Ureter (tissue), 1 donor: Measurements from ENCODE around the gene EML1. TPM values are rescaled to one million over a fixed set of nuclear protein-coding genes. Genes with fewer than 3 reads are reported as not detected.

Experiments used
- DNase-seq: peaks from one replicate; pipeline ENCODE4 v3.0.0-alpha.2; 2020; ENCODE audit warnings: low spot score
- total RNA-seq: library from RNA; stranded (reverse); gene quantifications from one replicate; pipeline ENCODE4 v1.2.4, GENCODE V29; 2023
- donor health status: DM: yes; HTN: yes; CAD: no.

Gene EML1
- total RNA-seq, 1 donor from 2014 or later, result 34.1 TPM

GRCh38 chr14:99966037-99966835 lies 173.0 kb downstream of the EML1 start:
- DNase-seq, result no peak

DNA sequence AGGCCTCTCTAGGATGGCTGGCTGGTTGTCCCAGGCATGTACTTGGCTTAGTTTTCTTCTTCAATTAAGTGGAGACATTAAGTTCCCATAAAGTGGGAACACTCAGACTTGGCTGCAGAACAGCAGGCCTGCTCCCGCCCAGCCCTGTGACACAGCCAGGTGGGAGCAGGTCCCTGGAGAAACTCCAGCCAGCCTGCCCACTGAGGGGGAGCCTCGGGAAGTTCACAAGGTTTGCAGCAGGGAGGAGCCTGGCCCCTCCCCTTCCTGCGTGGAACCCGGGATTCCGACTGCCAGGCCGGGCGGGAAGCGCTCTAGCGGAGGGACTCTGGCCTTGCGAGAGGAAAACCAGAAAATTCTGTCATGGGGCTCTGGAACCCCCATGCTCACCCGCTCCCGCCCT lies 173.7 kb downstream of the EML1 start:
- no peak for DNase-seq

GRCh38 chr14:99968191-99968920 lies 175.1 kb downstream of the EML1 start:
- DNase-seq, result no peak

GRCh38 chr14:99968941-99969340 lies 175.7 kb downstream of the EML1 start:
- no peak for DNase-seq

DNA sequence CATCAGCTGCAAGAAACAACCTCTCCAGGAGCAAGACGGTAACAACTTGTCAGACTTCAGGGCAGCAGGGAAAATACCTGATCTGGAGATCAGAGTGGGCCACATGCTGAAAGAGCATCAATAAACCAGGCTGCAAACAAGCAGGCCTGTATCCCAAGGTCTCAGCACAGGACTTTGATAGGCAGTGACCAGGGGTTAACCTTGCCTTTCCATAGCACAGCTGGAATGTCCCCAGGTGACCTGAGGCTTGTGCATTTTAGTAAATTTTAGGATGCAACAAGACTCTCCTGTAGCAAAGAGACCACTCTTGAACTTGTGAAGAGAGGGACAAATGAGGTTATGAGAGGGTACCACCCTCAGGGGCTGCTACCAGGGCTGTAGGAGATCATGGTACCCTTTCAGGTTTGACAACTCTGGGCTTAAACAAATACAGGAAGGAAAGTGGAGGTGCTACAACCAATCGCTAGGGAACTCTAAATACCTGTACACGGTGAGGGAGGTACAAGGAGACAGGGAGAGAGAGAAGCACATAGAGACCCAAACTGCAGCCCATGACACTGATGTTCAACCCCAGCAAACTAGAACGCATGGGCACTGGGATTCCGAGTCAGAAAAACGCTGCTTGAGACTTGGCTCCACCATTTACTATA lies 176.6 kb downstream of the EML1 start:
- DNase-seq, result no peak

- peak; percentile 82 for DNase-seq
Observed at GRCh38 chr14:99971087-99971940, 178.1 kb downstream of the EML1 start.

GRCh38 chr14:99971941-99972747 lies 178.9 kb downstream of the EML1 start:
- no peak for DNase-seq

DNA sequence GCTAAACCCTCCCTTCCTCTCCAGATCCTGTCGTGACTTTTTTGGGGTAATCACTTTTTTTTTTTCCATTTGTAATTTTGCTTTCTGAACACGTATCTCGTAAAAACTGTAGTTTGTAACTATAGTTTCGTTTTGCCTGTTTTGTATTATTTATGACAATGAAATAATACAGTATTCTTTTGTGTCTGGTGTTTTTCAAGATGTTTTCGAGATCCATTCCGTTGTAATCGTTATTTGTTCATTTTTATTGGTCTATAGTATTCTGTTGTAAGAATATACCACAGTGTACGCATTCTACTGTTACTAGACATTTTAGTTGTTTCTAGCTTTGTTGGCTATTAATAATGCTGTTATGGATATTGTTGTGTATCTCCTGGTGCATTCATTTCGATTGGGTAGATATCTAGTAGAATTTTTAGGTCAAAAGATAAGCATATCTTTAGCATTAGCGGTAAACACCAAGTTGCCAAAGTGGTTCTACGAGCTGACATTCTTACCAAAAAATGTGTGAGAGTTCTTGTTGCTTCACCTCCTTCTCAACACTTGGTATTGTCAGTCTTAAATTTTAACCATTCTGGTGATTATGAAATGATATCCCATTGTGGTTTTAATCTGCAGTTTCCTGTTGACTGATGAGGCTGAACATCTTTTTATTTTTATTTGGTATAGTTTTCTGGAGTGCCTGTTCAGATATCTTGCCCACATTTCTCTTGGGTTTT lies 179.7 kb downstream of the EML1 start:
- no peak for DNase-seq

DNA sequence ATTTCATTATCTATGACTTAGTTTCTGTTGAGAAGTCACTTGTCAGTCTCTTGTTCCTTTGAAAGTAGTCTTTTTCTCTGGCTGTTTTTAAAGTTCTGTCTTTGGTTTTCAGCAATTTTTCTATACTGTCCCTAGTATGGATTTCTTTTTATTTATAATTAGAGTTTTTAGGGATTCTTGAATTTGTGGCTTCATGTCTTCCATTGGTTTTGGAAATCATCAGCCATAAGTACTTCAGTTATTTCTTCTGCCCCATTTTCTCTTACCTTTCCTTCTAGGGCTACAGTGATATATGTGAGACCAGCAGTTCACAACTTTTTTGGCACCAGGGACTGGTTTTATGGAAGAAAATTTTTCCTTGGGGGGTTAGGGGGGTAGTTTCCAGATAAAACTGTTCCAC lies 182.0 kb downstream of the EML1 start:
- no peak for DNase-seq

DNA sequence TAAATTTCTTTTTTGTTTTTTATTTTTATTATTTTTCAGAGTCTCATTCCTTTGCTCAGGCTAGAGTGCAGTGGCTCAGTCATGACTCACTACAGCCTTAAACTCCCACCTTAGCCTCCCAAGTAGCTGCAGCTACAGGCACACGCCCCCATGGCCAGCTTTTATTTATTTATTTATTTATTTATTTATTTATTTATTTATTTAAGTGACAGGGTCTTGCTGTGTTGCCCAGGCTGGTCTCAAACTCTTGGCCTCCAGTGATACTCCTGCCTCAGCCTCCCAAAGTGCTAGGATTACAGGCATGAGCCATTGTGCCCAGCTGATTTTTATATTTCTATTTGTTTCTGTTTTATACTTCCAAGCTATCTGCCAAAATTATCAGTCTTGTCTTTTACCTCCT lies 182.8 kb downstream of the EML1 start:
- no peak for DNase-seq

- DNase-seq, result no peak
Observed at GRCh38 chr14:99976681-99977080, 183.5 kb downstream of the EML1 start.

- DNase-seq, result no peak
Observed at GRCh38 chr14:99980299-99980698, 187.1 kb downstream of the EML1 start.

GRCh38 chr14:99981806-99982205 lies 188.6 kb downstream of the EML1 start:
- DNase-seq, result no peak

DNA sequence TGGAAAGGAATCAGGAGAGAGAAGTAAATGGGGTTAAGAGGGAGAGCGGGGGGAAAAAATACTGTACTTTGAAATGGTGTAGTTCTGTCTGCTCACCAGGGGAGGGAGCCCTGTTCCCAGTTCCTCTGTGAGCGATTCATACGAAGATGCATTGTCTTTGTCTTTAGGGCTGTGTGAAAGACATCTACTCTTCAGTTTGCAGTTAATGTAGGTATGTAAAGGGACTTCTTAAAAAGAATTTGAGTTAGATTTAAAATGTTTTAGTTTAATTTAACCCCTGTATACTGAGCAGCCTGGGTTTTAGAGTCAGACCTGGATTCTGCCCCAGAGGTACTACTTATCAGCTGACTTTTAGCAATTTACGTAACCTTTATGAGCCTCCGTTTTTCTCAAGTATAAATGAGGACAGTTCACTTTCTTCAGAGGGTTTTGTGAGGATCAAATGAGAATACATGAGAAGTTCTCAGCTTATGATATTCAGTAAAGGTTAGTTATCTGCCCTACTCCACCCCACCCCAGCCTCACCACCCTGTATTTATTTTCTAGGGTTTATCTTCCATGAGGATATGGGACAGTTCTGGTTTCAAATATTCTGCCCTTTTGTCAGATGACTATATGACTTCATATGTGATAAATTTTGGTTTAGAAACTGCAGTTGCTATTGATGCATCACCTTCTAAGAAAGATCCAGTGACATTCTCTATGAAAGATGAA lies 189.5 kb downstream of the EML1 start:
- no peak for DNase-seq

GRCh38 chr14:99983251-99984015 lies 190.2 kb downstream of the EML1 start:
- DNase-seq, result no peak

DNA sequence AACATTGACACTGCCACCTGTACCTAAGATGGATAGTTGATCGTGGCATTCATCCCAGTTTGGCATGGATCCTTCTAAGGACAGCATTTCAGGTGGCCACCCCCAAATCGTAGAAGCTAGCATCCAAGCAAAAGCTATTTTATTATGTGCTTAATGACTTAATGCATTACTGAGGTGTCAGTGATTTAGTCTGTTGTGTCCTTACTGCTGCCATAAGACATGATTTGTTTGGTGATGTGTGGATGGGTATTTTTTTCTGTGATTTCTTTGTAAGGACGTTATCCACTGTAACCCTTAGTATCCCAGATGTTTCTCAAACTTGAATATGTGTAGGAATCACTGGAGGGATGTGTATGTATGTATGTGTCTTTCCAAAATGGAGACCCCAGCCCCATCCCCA lies 190.8 kb downstream of the EML1 start:
- no peak for DNase-seq

GRCh38 chr14:99986396-99986795 lies 193.2 kb downstream of the EML1 start:
- no peak for DNase-seq

DNA sequence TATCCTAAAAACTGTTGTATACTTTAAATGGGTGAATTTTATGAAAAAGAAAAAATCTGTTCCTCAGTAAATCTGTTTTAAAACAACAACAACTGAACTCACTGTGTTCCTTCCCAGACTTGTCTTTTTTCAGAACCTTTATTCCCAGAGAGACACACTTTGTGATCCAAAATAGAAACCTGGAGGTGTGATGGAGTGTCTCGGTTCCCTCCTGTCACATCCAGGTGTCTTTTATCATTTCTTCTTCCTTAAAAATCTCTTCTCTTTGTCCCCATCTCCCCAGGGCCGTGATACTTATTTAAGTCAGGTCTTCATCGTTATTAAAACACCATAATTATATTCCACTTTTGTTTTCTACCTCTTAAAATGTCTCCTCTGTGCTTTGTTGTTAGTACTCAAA lies 195.8 kb downstream of the EML1 start:
- DNase-seq, result no peak
